Testis (tissue), 2 donors: Measurements from ENCODE around the gene TMSB4Y.

Experiments used
- POLR2A ChIP-seq: fragments of 450-650 bp; IDR thresholded peaks from one replicate; pipeline ENCODE4 v1.6.1; 2017; ENCODE audit warnings: antibody characterized with exemption, mild to moderate bottlenecking, moderate library complexity
- TF ChIP-seq, protein P1 (sequence below), 3 experiments: fragments of 450-650 bp in 2 of 3; fragments of 200-600 bp in 1 of 3; sonication (generic) in 1 of 3; IDR thresholded peaks; one replicate each; pipeline ENCODE4 v1.5.1; 2016 to 2019; ENCODE audit warnings: antibody characterized with exemption in 3 of 3, mild to moderate bottlenecking in 2 of 3, moderate library complexity in 1 of 3

- TF ChIP-seq, protein P1, sequence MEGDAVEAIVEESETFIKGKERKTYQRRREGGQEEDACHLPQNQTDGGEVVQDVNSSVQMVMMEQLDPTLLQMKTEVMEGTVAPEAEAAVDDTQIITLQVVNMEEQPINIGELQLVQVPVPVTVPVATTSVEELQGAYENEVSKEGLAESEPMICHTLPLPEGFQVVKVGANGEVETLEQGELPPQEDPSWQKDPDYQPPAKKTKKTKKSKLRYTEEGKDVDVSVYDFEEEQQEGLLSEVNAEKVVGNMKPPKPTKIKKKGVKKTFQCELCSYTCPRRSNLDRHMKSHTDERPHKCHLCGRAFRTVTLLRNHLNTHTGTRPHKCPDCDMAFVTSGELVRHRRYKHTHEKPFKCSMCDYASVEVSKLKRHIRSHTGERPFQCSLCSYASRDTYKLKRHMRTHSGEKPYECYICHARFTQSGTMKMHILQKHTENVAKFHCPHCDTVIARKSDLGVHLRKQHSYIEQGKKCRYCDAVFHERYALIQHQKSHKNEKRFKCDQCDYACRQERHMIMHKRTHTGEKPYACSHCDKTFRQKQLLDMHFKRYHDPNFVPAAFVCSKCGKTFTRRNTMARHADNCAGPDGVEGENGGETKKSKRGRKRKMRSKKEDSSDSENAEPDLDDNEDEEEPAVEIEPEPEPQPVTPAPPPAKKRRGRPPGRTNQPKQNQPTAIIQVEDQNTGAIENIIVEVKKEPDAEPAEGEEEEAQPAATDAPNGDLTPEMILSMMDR (IDR thresholded peaks at IDR 0.05), result no peak
- no peak for TF ChIP-seq POLR2A
Measured at GRCh38 chrY:13703568-13703968, at the start of gene TMSB4Y.
